ENCODE data around the gene MAD2L1BP. TPM values are rescaled to one million over a fixed set of nuclear protein-coding genes. Genes with fewer than 3 reads are reported as not detected.

Gene MAD2L1BP
- total and polyA plus RNA-seq, 2 of the 13 experiments (the other 11 are each of a cell fraction or from before 2014, with no cell fraction given) = 54.2 to 55.5 TPM

- peak; percentile 100 for TF ChIP-seq ZNF687 (CRISPR knock-in tag; IDR thresholded peaks at IDR 0.05)
- TF ChIP-seq JUN (CRISPR knock-in tag; IDR thresholded peaks at IDR 0.05) = peak; percentile 56; the same call in 1 of the 2 replicates
- peak; percentile 52; the same call in 1 of the 2 replicates for TF ChIP-seq SMAD3 (CRISPR knock-in tag; IDR thresholded peaks at IDR 0.05)
- no peak for TF ChIP-seq TBP (CRISPR knock-in tag; IDR thresholded peaks at IDR 0.05)
- TF ChIP-seq SAP130 (CRISPR knock-in tag; IDR thresholded peaks at IDR 0.05; ENCODE audit: low read depth) = peak; percentile 97
- 0 out of 2 replicates have a peak, but pooled peaks have one; percentile 50 for TF ChIP-seq SAFB2 (CRISPR knock-in tag; IDR thresholded peaks at IDR 0.05; ENCODE audit: borderline replicate concordance, low read depth)
- TF ChIP-seq ARID4A (CRISPR knock-in tag; IDR thresholded peaks at IDR 0.05; ENCODE audit: borderline replicate concordance) = peak; percentile 95
- TF ChIP-seq MYNN (CRISPR knock-in tag; IDR thresholded peaks at IDR 0.05; ENCODE audit: low read depth) = no peak
- TF ChIP-seq, protein P1, sequence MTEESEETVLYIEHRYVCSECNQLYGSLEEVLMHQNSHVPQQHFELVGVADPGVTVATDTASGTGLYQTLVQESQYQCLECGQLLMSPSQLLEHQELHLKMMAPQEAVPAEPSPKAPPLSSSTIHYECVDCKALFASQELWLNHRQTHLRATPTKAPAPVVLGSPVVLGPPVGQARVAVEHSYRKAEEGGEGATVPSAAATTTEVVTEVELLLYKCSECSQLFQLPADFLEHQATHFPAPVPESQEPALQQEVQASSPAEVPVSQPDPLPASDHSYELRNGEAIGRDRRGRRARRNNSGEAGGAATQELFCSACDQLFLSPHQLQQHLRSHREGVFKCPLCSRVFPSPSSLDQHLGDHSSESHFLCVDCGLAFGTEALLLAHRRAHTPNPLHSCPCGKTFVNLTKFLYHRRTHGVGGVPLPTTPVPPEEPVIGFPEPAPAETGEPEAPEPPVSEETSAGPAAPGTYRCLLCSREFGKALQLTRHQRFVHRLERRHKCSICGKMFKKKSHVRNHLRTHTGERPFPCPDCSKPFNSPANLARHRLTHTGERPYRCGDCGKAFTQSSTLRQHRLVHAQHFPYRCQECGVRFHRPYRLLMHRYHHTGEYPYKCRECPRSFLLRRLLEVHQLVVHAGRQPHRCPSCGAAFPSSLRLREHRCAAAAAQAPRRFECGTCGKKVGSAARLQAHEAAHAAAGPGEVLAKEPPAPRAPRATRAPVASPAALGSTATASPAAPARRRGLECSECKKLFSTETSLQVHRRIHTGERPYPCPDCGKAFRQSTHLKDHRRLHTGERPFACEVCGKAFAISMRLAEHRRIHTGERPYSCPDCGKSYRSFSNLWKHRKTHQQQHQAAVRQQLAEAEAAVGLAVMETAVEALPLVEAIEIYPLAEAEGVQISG (CRISPR knock-in tag; IDR thresholded peaks at IDR 0.05) = peak; percentile 93
- TF ChIP-seq, protein P2, sequence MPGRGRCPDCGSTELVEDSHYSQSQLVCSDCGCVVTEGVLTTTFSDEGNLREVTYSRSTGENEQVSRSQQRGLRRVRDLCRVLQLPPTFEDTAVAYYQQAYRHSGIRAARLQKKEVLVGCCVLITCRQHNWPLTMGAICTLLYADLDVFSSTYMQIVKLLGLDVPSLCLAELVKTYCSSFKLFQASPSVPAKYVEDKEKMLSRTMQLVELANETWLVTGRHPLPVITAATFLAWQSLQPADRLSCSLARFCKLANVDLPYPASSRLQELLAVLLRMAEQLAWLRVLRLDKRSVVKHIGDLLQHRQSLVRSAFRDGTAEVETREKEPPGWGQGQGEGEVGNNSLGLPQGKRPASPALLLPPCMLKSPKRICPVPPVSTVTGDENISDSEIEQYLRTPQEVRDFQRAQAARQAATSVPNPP (CRISPR knock-in tag; IDR thresholded peaks at IDR 0.05) = peak; percentile 31; the same call in 1 of the 2 replicates
- TF ChIP-seq FOXA3 (CRISPR knock-in tag; IDR thresholded peaks at IDR 0.05) = peak; percentile 53
- peak; percentile 25; the same call in 1 of the 2 replicates for TF ChIP-seq SNAPC2 (CRISPR knock-in tag; IDR thresholded peaks at IDR 0.05)
- peak; percentile 72; the same call in 1 of the 2 replicates for TF ChIP-seq SRY (CRISPR knock-in tag; IDR thresholded peaks at IDR 0.05)
- TF ChIP-seq ZNF350 (CRISPR knock-in tag; IDR thresholded peaks at IDR 0.05; ENCODE audit: borderline replicate concordance, low read depth) = peak; percentile 94
- TF ChIP-seq HIVEP1 (CRISPR knock-in tag; IDR thresholded peaks at IDR 0.05) = no peak; the same call in 1 of the 2 replicates
- TF ChIP-seq MEIS2 (CRISPR knock-in tag; IDR thresholded peaks at IDR 0.05) = no peak
Measured at GRCh38 chr6:43635387-43636307, at the start of gene MAD2L1BP (continued).
